Astrocyte of the spinal cord (primary cell): ENCODE data around the gene BORCS6.
"Not testable (repeated sequence)": the region's sequence is repeated elsewhere in the genome, so short reads cannot be mapped to it uniquely, and the experiment has no call there.

Experiments used
- DNase-seq: peaks from one replicate; pipeline ENCODE4 v3.0.0; 2011; ENCODE audit warnings: low read depth, low spot score
- H3K4me3 ChIP-seq: 2 replicates; pipeline ENCODE4 v1.5.1; 2011; ENCODE audit warnings: low read depth, mild to moderate bottlenecking, low read length, moderate library complexity
- CTCF ChIP-seq: IDR thresholded peaks from 2 replicates; pipeline ENCODE4 v1.5.1; 2012; ENCODE audit warnings: low read depth, mild to moderate bottlenecking, low read length, inconsistent platforms
- in situ Hi-C: cut with HindIII; loops from 2 replicates; pipeline ENCODE4 v1.10.0; 2017; ENCODE audit warnings: low sequenced_read_pairs

The BORCS6 gene

GRCh38 chr17:8222630-8223355 lies 32.8 kb upstream of the BORCS6 start:
- TF ChIP-seq CTCF = no peak
- in situ Hi-C loops = no loop called here

GRCh38 chr17:8222380-8222629 lies 32.3 kb upstream of the BORCS6 start:
- peak overlapping the region; percentile 78 for H3K4me3 ChIP-seq
- in situ Hi-C loops = no loop called here
- DNase-seq = no peak
- no peak for TF ChIP-seq CTCF

More at GRCh38 chr17:8222630-8223355, 32.8 kb upstream of the BORCS6 start:
- DNase-seq = peak; percentile 96
- peak overlapping the region; percentile 78 for H3K4me3 ChIP-seq

GRCh38 chr17:8221663-8222379 lies 31.8 kb upstream of the BORCS6 start:
- TF ChIP-seq CTCF = no peak
- in situ Hi-C loops = no loop called here
- H3K4me3 ChIP-seq = peak overlapping the region; percentile 78
- peak; percentile 92 for DNase-seq

- peak; percentile 94 for DNase-seq
- in situ Hi-C loops = no loop called here
- H3K4me3 ChIP-seq = peak overlapping the region; percentile 78
- TF ChIP-seq CTCF = no peak
Observed at GRCh38 chr17:8220783-8221662, 31.0 kb upstream of the BORCS6 start.

GRCh38 chr17:8214000-8214399 lies 24.0 kb upstream of the BORCS6 start:
- H3K4me3 ChIP-seq, in situ Hi-C loops, DNase-seq: not testable (repeated sequence)

GRCh38 chr17:8212312-8213180 lies 22.6 kb upstream of the BORCS6 start:
- no peak overlapping the region for H3K4me3 ChIP-seq
- no peak for DNase-seq
- in situ Hi-C loops = no loop called here
- TF ChIP-seq CTCF = no peak
